Caco-2 (cell line): Measurements from ENCODE around the gene MRPS18B. TPM values are rescaled to one million over a fixed set of nuclear protein-coding genes. Genes with fewer than 3 reads are reported as not detected.

Source experiments
- BruUV-seq: library from RNA; stranded (reverse); fragments of 400-500 nt; replicated peaks from 2 replicates; lab custom pipeline; 2021; lab: Mats Ljungman, UMichigan
- CTCF ChIA-PET: fragments of 300-600 bp; sonication (Branson Sonifier 250); formaldehyde crosslinking; loops from one replicate; lab custom pipeline; 2022; ENCODE audit warnings: antibody characterized with exemption; lab: Charles Lee
- POLR2A ChIA-PET: fragments of 300-600 bp; sonication (Branson Sonifier 250); formaldehyde crosslinking; loops from one replicate; lab custom pipeline; 2022; ENCODE audit warnings: antibody characterized with exemption; lab: Charles Lee
- DNase-seq, 2 experiments: peaks; one replicate each; pipeline versions ENCODE4 v3.0.0 to v3.0.0-alpha.2; 2020 to 2022
- H3K27me3 ChIP-seq: replicated peaks from 2 replicates; pipeline ENCODE4 v1.6.0; 2011; ENCODE audit warnings: low read length; ENCODE audit not compliant: control insufficient read depth, insufficient read depth
- H3K36me3 ChIP-seq: 2 replicates; pipeline ENCODE4 v1.5.1; 2011; ENCODE audit warnings: low read length; ENCODE audit not compliant: control insufficient read depth, insufficient read depth
- H3K4me1 ChIP-seq: fragments of 250-450 bp; sonication (Bioruptor Pico); 2 replicates; pipeline ENCODE4 v1.5.1; 2020; ENCODE audit warnings: mild to moderate bottlenecking
- H3K4me3 ChIP-seq: 2 replicates; pipeline ENCODE4 v1.5.1; 2011; ENCODE audit warnings: low read depth, mild to moderate bottlenecking, control low read depth, low read length
- H3K9me3 ChIP-seq: fragments of 250-450 bp; sonication (Bioruptor Pico); 2 replicates; pipeline ENCODE4 v1.5.1; 2020; ENCODE audit warnings: mild to moderate bottlenecking, moderate library complexity
- H3K27ac Mint-ChIP-seq: one replicate; pipeline ENCODE4 v1.8.0; 2022; ENCODE audit warnings: mixed read lengths; ENCODE audit not compliant: unreplicated experiment
- H3K27me3 Mint-ChIP-seq: one replicate; pipeline ENCODE4 v1.8.0; 2022; ENCODE audit warnings: mixed read lengths; ENCODE audit not compliant: insufficient read depth, unreplicated experiment
- H3K36me3 Mint-ChIP-seq: one replicate; pipeline ENCODE4 v1.8.0; 2022; ENCODE audit warnings: mild to moderate bottlenecking, mixed read lengths; ENCODE audit not compliant: insufficient read depth, unreplicated experiment
- H3K4me1 Mint-ChIP-seq: one replicate; pipeline ENCODE4 v1.8.0; 2022; ENCODE audit warnings: low read depth, mixed read lengths; ENCODE audit not compliant: unreplicated experiment
- H3K4me3 Mint-ChIP-seq: one replicate; pipeline ENCODE4 v1.8.0; 2022; ENCODE audit warnings: mild to moderate bottlenecking, moderate library complexity, mixed read lengths; ENCODE audit not compliant: unreplicated experiment
- H3K9me3 Mint-ChIP-seq: one replicate; pipeline ENCODE4 v1.8.0; 2022; ENCODE audit warnings: mixed read lengths; ENCODE audit not compliant: unreplicated experiment
- intact Hi-C: fragments of 100-400 bp; cut with micrococcal nuclease; formaldehyde crosslinking; loops from one replicate; pipeline ENCODE4 v1.10.0; 2022; ENCODE audit not compliant: unreplicated experiment
- total RNA-seq: library from RNA; stranded (reverse); gene quantifications from 2 replicates; pipeline ENCODE4 v1.2.3, GENCODE V29; 2022
- TF ChIP-seq, protein P1 (sequence below), 2 experiments: fragments of 200-600 bp in 1 of 2; IDR thresholded peaks; 1 replicate in 1 of 2; 2 replicates in 1 of 2; pipeline versions ENCODE4 v1.5.1 to v1.8.0; 2011 to 2022; ENCODE audit warnings: antibody characterized with exemption in 1 of 2, control low read depth in 1 of 2, inconsistent platforms in 1 of 2, low read depth in 1 of 2, low read length in 1 of 2, mild to moderate bottlenecking in 1 of 2, moderate library complexity in 1 of 2; ENCODE audit not compliant: insufficient read depth in 1 of 2, severe bottlenecking in 1 of 2, unreplicated experiment in 1 of 2

The MRPS18B gene
- total RNA-seq, 1 experiment from 2014 or later: 62.6 TPM

- ChIA-PET CTCF (interaction anchor here (0.6 kb wide), 1 partner anchor 15 kb away, joined by 9 read pairs; no protein-coding TSS in a partner anchor), POLR2A (interaction anchor here (0.6 to 1.3 kb wide), 3 partner anchors 26 to 1305 kb away, joined by 3 to 6 read pairs (median 4); partner anchors contain the start of gene CFB)
- Mint-ChIP-seq H3K4me3 (no peak overlapping the region), H3K36me3 (peaks cover 40% of the 10 kb centered on the region), H3K4me1 (peaks cover 19% of the 10 kb centered on the region), H3K27me3 (no peaks in the 10 kb centered on the region), H3K9me3 (no peaks in the 10 kb centered on the region), H3K27ac (peak overlapping the region; percentile 84)
- intact Hi-C loops: no loop called here
- H3K36me3 ChIP-seq: peaks cover 3% of the 10 kb centered on the region
- TSS peak; percentile 16 for BruUV-seq
- peaks cover 4% of the 10 kb centered on the region; the same call in 1 of the 2 replicates for H3K4me1 ChIP-seq
- no peaks in the 10 kb centered on the region for H3K27me3 ChIP-seq
- no peak for DNase-seq
- H3K9me3 ChIP-seq: no peaks in the 10 kb centered on the region
- H3K4me3 ChIP-seq: no peak overlapping the region
- TF ChIP-seq, protein P1, sequence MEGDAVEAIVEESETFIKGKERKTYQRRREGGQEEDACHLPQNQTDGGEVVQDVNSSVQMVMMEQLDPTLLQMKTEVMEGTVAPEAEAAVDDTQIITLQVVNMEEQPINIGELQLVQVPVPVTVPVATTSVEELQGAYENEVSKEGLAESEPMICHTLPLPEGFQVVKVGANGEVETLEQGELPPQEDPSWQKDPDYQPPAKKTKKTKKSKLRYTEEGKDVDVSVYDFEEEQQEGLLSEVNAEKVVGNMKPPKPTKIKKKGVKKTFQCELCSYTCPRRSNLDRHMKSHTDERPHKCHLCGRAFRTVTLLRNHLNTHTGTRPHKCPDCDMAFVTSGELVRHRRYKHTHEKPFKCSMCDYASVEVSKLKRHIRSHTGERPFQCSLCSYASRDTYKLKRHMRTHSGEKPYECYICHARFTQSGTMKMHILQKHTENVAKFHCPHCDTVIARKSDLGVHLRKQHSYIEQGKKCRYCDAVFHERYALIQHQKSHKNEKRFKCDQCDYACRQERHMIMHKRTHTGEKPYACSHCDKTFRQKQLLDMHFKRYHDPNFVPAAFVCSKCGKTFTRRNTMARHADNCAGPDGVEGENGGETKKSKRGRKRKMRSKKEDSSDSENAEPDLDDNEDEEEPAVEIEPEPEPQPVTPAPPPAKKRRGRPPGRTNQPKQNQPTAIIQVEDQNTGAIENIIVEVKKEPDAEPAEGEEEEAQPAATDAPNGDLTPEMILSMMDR (IDR thresholded peaks at IDR 0.05; ENCODE audit: insufficient read depth in 1 of 2, low read depth in 1 of 2, low read length in 1 of 2, severe bottlenecking in 1 of 2, unreplicated experiment in 1 of 2): no peak
These were observed 23.4 kb downstream of the MRPS18B start for GRCh38 chr6:30641048-30641447.

DNA sequence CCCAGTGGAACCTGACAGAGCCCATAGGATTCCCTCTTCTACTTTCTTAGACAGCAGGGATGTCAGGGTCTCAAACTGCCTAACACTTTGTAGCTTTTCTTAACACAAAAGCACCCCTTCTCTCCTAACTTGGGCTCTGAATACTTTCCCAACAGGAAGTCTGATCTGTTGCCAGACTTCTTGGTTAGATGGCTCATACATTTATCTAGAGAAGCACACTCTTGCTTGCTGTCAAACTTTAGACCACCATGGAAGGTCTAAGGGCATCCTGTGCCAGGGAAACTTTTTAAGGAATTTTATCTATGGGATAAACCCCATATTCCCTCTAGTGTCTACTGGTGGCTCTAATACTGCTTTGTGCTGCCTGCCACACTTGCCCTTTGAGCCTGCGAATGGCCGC lies 26.0 kb downstream of the MRPS18B start:
- Mint-ChIP-seq H3K27ac (peak overlapping the region; percentile 21), H3K9me3 (no peaks in the 10 kb centered on the region), H3K27me3 (no peaks in the 10 kb centered on the region), H3K4me3 (no peak overlapping the region), H3K36me3 (peaks cover 53% of the 10 kb centered on the region), H3K4me1 (peaks cover 25% of the 10 kb centered on the region)
- CTCF ChIA-PET: no interaction called here
- H3K36me3 ChIP-seq: peaks cover 3% of the 10 kb centered on the region
- peaks cover 4% of the 10 kb centered on the region; the same call in 1 of the 2 replicates for H3K4me1 ChIP-seq
- H3K9me3 ChIP-seq: no peaks in the 10 kb centered on the region
- no peaks in the 10 kb centered on the region for H3K27me3 ChIP-seq
- DNase-seq: no peak
- H3K4me3 ChIP-seq: no peak overlapping the region
- TF ChIP-seq, protein P1 (IDR thresholded peaks at IDR 0.05; ENCODE audit: insufficient read depth in 1 of 2, low read depth in 1 of 2, low read length in 1 of 2, severe bottlenecking in 1 of 2, unreplicated experiment in 1 of 2): no peak
- POLR2A ChIA-PET: interaction anchor here (0.6 kb wide), 1 partner anchor 29 kb away, joined by 3 read pairs; no protein-coding TSS in a partner anchor
- intact Hi-C loops: no loop called here
- no TSS peak for BruUV-seq

- H3K4me1 Mint-ChIP-seq: peaks cover 25% of the 10 kb centered on the region
- Histone ChIP-seq H3K27me3 (no peaks in the 10 kb centered on the region), H3K4me1 (peaks cover 4% of the 10 kb centered on the region; the same call in 1 of the 2 replicates), H3K36me3 (peaks cover 3% of the 10 kb centered on the region), H3K4me3 (no peak overlapping the region), H3K9me3 (no peaks in the 10 kb centered on the region)
- ChIA-PET POLR2A (interaction anchor here (0.6 kb wide), 1 partner anchor 177 kb away, joined by 4 read pairs; no protein-coding TSS in a partner anchor), CTCF (interaction anchor here (0.6 kb wide), 1 partner anchor 487 kb away, joined by 7 read pairs; no protein-coding TSS in a partner anchor)
- BruUV-seq: no TSS peak
- no peaks in the 10 kb centered on the region for H3K9me3 Mint-ChIP-seq
- H3K4me3 Mint-ChIP-seq: no peak overlapping the region
- DNase-seq: no peak
- peaks cover 53% of the 10 kb centered on the region for H3K36me3 Mint-ChIP-seq
- intact Hi-C loops: no loop called here
- no peak overlapping the region for H3K27ac Mint-ChIP-seq
- TF ChIP-seq, protein P1 (IDR thresholded peaks at IDR 0.05; ENCODE audit: insufficient read depth in 1 of 2, low read depth in 1 of 2, low read length in 1 of 2, severe bottlenecking in 1 of 2, unreplicated experiment in 1 of 2): no peak
- no peaks in the 10 kb centered on the region for H3K27me3 Mint-ChIP-seq
These were observed 27.1 kb downstream of the MRPS18B start for GRCh38 chr6:30644769-30645168.
